Measurements from ENCODE around the gene HNRNPH3. TPM values are rescaled to one million over a fixed set of nuclear protein-coding genes. Genes with fewer than 3 reads are reported as not detected.

The HNRNPH3 gene
- total RNA-seq, 1 donor from 2014 or later, result 29.7 TPM

DNA sequence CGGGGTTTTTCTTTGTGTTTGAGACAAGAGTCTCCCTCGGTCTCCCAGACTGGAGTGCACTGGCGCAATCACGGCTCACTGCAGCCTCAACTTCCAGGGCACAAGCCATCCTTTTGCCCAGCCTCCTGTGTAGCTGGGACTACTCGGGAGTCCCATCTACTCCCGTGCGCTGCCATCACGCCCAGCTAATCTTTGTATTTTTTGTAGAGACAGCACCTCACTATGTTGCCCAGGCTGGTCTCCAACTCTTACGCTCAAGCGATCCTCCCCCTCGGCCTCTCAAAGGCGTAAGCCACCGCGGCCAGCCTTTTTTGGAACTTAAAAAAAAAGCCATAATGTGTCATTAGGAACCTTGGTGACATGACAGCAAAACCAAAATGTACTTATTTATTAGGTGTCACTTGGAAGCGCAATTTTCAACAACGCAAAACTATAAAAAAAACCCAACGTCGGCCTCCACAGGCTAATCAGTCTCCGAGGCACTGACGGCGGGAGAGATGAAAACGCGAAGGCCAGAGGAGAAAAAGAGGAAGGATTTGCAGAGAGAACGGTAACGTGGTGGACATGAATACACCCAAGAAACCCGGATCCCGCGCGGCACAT lies 911 bp upstream of the HNRNPH3 start:
- H3K9ac ChIP-seq (ENCODE audit: low read depth in 1 of 3, low read length in 3 of 3), result peak overlapping the region; percentile 97 to 99 (median 99)
- H3K27me3 ChIP-seq (ENCODE audit: control insufficient read depth in 3 of 3, insufficient read depth in 3 of 3, low read length in 3 of 3), result no peaks in the 10 kb centered on the region
- no peaks in the 10 kb centered on the region for H3K9me3 ChIP-seq (ENCODE audit: control insufficient read depth in 3 of 3, low read length in 3 of 3)
- H3K36me3 ChIP-seq (ENCODE audit: control insufficient read depth in 3 of 3, insufficient read depth in 3 of 3, low read length in 3 of 3), result no peaks in the 10 kb centered on the region
- H3K4me3 ChIP-seq (ENCODE audit: low read length in 3 of 3), result peak overlapping the region; percentile 89 to 95 (median 92)
- H3K27ac ChIP-seq (ENCODE audit: low read depth, low read length), result peak overlapping the region; percentile 98
- H3K4me1 ChIP-seq (ENCODE audit: control insufficient read depth in 3 of 3, insufficient read depth in 3 of 3, low read length in 3 of 3), result peaks cover 22 to 40% (median 30%) of the 10 kb centered on the region in 3 donors

DNA sequence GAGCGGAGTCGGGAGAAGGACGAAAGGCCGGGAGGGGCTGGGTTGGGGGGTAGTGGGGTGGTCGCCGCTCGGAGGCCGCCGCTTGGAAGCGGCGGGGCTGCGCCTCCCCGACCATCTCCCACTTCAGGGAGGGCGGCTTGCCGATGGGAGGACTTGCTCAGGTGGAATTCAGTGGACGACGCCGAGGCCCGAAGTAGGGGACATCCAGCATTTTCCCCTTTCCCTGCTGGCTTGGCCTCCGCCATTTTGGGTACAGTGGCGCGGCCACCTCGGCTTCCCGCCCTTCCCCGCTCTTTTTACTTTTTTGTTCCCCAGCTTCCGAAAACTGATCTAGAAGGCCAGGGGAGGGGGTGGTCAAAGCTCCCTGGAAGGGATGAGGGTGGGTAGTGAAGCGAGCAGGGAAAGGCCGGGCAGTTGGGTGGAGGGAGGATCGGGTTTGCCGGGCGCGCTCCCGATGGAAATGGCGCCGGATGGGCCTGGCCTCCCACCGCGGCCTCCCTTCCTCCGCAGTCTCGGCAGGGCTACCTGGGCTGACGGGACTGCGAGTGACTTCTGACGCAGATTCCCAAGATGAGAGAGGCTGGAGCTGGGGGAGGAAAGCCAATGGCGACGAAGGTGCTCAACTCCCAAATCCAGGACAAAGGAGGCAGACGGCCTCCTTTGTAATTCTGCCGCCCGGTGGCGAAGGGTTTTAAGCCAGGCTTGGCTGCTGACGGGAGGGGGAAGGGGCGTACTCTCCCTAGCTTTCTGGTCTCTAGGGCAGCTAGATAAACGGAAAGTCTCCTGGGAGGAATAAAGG lies 594 bp downstream of the HNRNPH3 start, which contains the start of gene PBLD:
Gene PBLD (minus strand): TSS at position 670 of the 799 bp plus-strand sequence. CDS start 26,084 bp downstream, outside the sequence.
- H3K9ac ChIP-seq (ENCODE audit: low read depth in 1 of 3, low read length in 3 of 3), result peak within 1 kb of the TSS; percentile 97 to 99 (median 99)
- peaks cover 26 to 52% (median 41%) of the 10 kb centered on the region in 3 donors for H3K4me1 ChIP-seq (ENCODE audit: control insufficient read depth in 3 of 3, insufficient read depth in 3 of 3, low read length in 3 of 3)
- peak within 1 kb of the TSS; percentile 89 to 95 (median 92) for H3K4me3 ChIP-seq (ENCODE audit: low read length in 3 of 3)
- no peaks in the 10 kb centered on the region for H3K9me3 ChIP-seq (ENCODE audit: control insufficient read depth in 3 of 3, low read length in 3 of 3)
- no peaks in the 10 kb centered on the region for H3K36me3 ChIP-seq (ENCODE audit: control insufficient read depth in 3 of 3, insufficient read depth in 3 of 3, low read length in 3 of 3)
- H3K27ac ChIP-seq (ENCODE audit: low read depth, low read length), result peak within 1 kb of the TSS; percentile 98
- H3K27me3 ChIP-seq (ENCODE audit: control insufficient read depth in 3 of 3, insufficient read depth in 3 of 3, low read length in 3 of 3), result no peaks in the 10 kb centered on the region

DNA sequence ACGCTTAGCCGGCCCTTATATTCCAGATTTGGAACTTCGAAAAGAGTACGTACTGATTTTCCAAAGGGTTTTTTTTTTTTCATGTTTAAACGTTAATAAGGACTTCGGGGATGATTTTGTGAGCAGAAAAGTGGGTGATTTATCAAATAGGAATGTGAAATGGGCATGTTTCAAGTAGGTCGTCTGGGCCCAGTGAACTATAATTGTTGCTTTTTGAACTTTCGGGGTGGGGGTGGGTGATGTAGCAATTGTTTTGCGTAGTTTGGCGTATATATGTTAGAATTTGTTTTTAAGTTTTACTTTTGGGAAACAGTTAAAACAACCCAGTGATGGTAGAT lies 1.2 kb downstream of the HNRNPH3 start:
- Histone ChIP-seq H3K36me3 (ENCODE audit: control insufficient read depth in 3 of 3, insufficient read depth in 3 of 3, low read length in 3 of 3) (peaks cover 0 to 2% (median 0%) of the 10 kb centered on the region in 3 donors), H3K9me3 (ENCODE audit: control insufficient read depth in 3 of 3, low read length in 3 of 3) (no peaks in the 10 kb centered on the region), H3K9ac (ENCODE audit: low read depth in 1 of 3, low read length in 3 of 3) (peak overlapping the region; percentile 97 to 99 (median 99)), H3K27ac (ENCODE audit: low read depth, low read length) (peak overlapping the region; percentile 98), H3K27me3 (ENCODE audit: control insufficient read depth in 3 of 3, insufficient read depth in 3 of 3, low read length in 3 of 3) (no peaks in the 10 kb centered on the region), H3K4me1 (ENCODE audit: control insufficient read depth in 3 of 3, insufficient read depth in 3 of 3, low read length in 3 of 3) (peaks cover 25 to 54% (median 41%) of the 10 kb centered on the region in 3 donors), H3K4me3 (ENCODE audit: low read length in 3 of 3) (peak overlapping the region; percentile 89 to 95 (median 92))

DNA sequence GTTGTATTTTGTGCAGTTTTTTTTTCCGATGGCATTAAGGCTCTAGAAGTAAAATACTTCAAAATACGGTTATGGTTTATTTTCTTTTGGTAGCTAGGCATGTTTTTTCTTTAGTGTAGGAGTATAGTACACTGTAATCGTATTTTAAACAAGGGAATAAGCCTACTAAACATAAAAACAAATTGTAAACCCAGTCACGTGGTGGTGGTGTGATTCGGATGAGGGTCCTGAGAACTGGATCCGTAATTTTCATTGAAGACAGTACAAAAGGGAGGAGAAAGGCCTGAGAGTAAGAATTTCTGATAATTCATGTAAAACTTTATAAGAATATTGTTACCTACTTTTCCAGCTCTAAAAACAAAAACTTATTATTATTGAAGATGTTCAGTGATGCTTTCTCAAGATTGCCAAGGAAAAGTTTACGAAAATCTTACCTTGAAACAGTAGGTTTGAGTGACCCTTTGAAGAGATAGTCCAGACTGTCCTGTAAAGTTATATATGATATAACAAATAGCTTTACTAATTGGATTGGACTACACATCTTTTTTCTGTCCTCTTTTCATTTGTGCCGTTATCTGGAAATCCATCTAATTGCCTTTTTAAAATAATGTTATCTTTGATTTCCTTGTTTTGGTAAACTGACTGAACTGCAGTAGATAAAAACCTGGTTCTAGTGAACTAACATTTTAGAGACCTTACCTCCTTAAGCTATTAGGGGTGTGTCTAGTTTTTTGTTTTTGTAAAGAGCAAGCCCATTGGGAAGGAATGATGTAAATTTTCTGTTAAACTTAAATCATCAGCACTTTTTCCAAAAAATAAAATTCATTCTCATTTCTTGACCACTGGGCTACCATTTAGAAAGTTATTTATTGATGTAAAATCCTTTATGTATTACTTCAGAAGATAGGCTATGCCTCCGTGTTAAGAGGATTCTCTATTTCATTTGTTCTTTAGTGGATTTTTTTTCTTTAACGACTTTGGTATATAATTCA lies 1.9 kb downstream of the HNRNPH3 start:
- peak overlapping the region; percentile 98 for H3K27ac ChIP-seq (ENCODE audit: low read depth, low read length)
- H3K4me3 ChIP-seq (ENCODE audit: low read length in 3 of 3), result peak overlapping the region; percentile 89 to 95 (median 92)
- peaks cover 24 to 48% (median 37%) of the 10 kb centered on the region in 3 donors for H3K4me1 ChIP-seq (ENCODE audit: control insufficient read depth in 3 of 3, insufficient read depth in 3 of 3, low read length in 3 of 3)
- peaks cover 3 to 7% (median 4%) of the 10 kb centered on the region in 3 donors for H3K36me3 ChIP-seq (ENCODE audit: control insufficient read depth in 3 of 3, insufficient read depth in 3 of 3, low read length in 3 of 3)
- H3K9ac ChIP-seq (ENCODE audit: low read depth in 1 of 3, low read length in 3 of 3), result peak overlapping the region; percentile 97 to 99 (median 99)
- no peaks in the 10 kb centered on the region for H3K27me3 ChIP-seq (ENCODE audit: control insufficient read depth in 3 of 3, insufficient read depth in 3 of 3, low read length in 3 of 3)
- H3K9me3 ChIP-seq (ENCODE audit: control insufficient read depth in 3 of 3, low read length in 3 of 3), result no peaks in the 10 kb centered on the region

DNA sequence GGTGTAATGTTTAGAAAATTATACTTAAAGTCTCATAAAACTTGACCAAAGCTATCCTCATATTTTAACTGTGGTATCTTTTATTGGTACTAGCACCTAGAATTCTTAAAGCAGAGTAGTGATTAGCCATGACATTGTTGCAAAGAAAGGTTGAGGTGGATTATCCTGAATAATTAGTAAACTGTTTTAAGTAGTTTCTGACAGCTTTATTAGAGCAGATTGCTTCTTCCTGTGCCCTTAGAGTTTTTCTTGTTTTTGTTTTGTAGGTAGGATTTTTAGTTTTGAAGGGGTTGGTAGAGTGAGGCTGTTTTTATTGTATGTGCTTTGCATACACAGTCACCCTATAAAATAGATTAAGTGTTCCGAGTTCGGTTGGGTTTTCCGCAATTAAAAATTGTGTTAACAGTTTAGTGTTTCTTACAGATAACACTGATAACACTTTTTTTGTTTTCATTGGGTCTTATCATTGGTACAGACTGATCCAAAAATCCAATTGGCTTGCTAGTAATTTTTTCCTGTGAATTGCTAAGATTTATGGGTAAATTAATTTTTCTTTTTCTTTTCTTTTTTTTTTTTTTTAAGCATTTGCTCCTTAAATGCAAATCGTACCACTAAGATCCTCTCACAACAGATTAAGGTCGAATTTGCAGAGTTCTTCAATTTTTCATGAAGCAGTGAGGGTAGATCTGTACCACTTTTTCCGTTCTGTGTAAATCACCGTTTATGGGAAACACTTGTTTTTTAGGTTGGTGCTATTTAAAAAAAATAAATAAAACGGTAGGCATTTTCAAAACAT lies 3.0 kb downstream of the HNRNPH3 start:
- Histone ChIP-seq H3K27ac (ENCODE audit: low read depth, low read length) (no peak overlapping the region), H3K4me3 (ENCODE audit: low read length in 3 of 3) (peak overlapping the region in 2 of 3 donors; percentile 6 to 95), H3K9me3 (ENCODE audit: control insufficient read depth in 3 of 3, low read length in 3 of 3) (no peaks in the 10 kb centered on the region), H3K27me3 (ENCODE audit: control insufficient read depth in 3 of 3, insufficient read depth in 3 of 3, low read length in 3 of 3) (no peaks in the 10 kb centered on the region), H3K36me3 (ENCODE audit: control insufficient read depth in 3 of 3, insufficient read depth in 3 of 3, low read length in 3 of 3) (peaks cover 12 to 18% (median 16%) of the 10 kb centered on the region in 3 donors), H3K9ac (ENCODE audit: low read depth in 1 of 3, low read length in 3 of 3) (peak overlapping the region in 2 of 3 donors; percentile 24 to 61), H3K4me1 (ENCODE audit: control insufficient read depth in 3 of 3, insufficient read depth in 3 of 3, low read length in 3 of 3) (peaks cover 21 to 45% (median 36%) of the 10 kb centered on the region in 3 donors)

DNA sequence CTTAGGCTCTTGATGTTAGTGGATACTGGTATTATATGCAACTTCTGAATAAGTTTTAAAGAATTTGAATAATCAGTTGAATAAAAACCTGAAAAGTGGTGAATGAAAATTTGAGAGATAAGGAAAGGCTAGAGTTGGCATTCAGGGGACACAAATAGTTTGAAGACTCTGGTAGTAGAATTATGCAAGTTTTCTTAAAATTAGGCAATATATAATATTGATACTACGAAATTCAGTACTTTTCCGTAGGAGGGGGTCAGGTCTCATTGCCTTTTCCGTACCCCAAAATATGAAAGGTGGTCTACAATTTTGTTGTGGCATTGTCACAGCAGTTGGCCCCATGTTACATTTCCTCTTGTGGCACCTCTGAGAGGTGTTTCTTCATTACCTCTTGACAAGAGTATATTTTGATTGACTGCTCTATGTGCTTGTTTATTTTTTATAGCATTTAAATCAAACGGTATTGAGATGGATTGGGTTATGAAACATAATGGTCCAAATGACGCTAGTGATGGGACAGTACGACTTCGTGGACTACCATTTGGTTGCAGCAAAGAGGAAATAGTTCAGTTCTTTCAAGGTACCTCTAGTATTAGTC lies 5.0 kb downstream of the HNRNPH3 start:
- Histone ChIP-seq H3K4me3 (ENCODE audit: low read length in 3 of 3) (no peak overlapping the region), H3K4me1 (ENCODE audit: control insufficient read depth in 3 of 3, insufficient read depth in 3 of 3, low read length in 3 of 3) (peaks cover 13 to 39% (median 24%) of the 10 kb centered on the region in 3 donors), H3K9me3 (ENCODE audit: control insufficient read depth in 3 of 3, low read length in 3 of 3) (no peaks in the 10 kb centered on the region), H3K9ac (ENCODE audit: low read depth in 1 of 3, low read length in 3 of 3) (no peak overlapping the region), H3K27me3 (ENCODE audit: control insufficient read depth in 3 of 3, insufficient read depth in 3 of 3, low read length in 3 of 3) (no peaks in the 10 kb centered on the region), H3K36me3 (ENCODE audit: control insufficient read depth in 3 of 3, insufficient read depth in 3 of 3, low read length in 3 of 3) (peaks cover 31 to 37% (median 35%) of the 10 kb centered on the region in 3 donors), H3K27ac (ENCODE audit: low read depth, low read length) (no peak overlapping the region)

DNA sequence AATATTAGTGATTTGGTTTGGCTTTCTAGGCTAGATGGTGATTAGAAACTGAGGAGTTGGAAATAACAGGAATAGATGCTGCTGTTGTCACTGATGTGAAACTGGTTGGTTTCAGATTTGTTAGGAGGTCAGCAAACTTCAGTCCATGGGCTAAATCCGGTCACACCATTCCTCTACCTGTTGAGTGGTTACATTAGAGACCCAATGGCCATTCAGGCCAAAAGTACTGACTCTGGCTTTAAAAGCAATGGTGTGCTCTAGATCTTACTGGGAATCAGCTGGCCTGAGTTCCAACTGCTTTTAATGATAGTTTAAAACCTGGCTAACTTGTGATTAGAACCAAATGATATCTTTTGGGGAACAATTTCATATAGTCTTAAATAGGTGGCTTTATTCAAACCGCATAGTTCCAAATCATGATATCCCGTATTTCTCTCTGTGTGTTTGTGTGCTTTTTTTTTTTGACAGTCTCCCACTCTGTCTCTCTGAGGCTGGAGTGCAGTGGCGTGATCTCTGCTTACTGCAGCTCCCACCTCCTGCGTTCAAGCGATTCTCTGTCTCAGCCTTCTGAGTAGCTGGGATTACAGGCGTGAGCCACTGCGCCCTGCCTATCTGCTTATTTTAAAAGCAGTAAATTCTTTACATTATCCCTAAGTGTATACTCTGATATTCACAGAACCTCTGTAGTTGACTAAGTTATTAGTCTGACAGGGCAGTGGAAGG lies 8.7 kb downstream of the HNRNPH3 start:
- H3K9ac ChIP-seq (ENCODE audit: low read depth in 1 of 3, low read length in 3 of 3), result no peak overlapping the region
- H3K27me3 ChIP-seq (ENCODE audit: control insufficient read depth in 3 of 3, insufficient read depth in 3 of 3, low read length in 3 of 3), result no peaks in the 10 kb centered on the region
- no peaks in the 10 kb centered on the region for H3K9me3 ChIP-seq (ENCODE audit: control insufficient read depth in 3 of 3, low read length in 3 of 3)
- peaks cover 8 to 20% (median 15%) of the 10 kb centered on the region in 3 donors for H3K4me1 ChIP-seq (ENCODE audit: control insufficient read depth in 3 of 3, insufficient read depth in 3 of 3, low read length in 3 of 3)
- H3K4me3 ChIP-seq (ENCODE audit: low read length in 3 of 3), result no peak overlapping the region
- peaks cover 42 to 65% (median 64%) of the 10 kb centered on the region in 3 donors for H3K36me3 ChIP-seq (ENCODE audit: control insufficient read depth in 3 of 3, insufficient read depth in 3 of 3, low read length in 3 of 3)
- H3K27ac ChIP-seq (ENCODE audit: low read depth, low read length), result no peak overlapping the region

DNA sequence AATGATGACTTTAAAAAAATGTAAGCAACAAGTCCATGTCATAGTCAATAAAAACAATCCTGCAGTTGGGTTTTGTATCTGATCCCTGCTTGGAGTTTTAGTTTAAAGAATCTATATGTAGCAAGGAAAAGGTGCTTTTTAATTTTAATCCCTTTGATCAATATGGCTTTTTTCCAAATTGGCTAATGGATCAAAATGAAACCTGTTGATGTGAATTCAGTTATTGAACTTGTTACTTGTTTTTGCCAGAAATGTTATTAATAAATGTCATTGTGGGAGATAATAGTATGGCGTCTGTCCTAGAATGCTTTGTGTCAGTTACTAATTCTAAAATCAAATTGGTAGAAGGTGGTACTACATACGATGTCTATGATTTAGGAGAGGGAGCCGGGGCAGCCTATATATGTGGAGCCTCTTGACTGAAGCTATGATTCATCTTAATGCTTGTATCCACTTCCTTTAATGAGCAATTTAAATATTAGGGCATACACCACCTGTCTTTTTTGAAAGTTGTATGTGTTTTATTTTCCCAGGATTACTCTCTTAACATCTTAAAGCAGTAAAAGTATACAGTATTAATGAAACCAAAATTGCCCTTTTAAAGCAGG lies 11.1 kb downstream of the HNRNPH3 start:
- no peak overlapping the region for H3K9ac ChIP-seq (ENCODE audit: low read depth in 1 of 3, low read length in 3 of 3)
- no peaks in the 10 kb centered on the region for H3K27me3 ChIP-seq (ENCODE audit: control insufficient read depth in 3 of 3, insufficient read depth in 3 of 3, low read length in 3 of 3)
- peaks cover 43 to 76% (median 74%) of the 10 kb centered on the region in 3 donors for H3K36me3 ChIP-seq (ENCODE audit: control insufficient read depth in 3 of 3, insufficient read depth in 3 of 3, low read length in 3 of 3)

More for the DNA sequence above, 11.1 kb downstream of the HNRNPH3 start:
- H3K4me3 ChIP-seq (ENCODE audit: low read length in 3 of 3), result no peak overlapping the region
- H3K9me3 ChIP-seq (ENCODE audit: control insufficient read depth in 3 of 3, low read length in 3 of 3), result no peaks in the 10 kb centered on the region
- H3K27ac ChIP-seq (ENCODE audit: low read depth, low read length), result no peak overlapping the region
- no peaks in the 10 kb centered on the region for H3K4me1 ChIP-seq (ENCODE audit: control insufficient read depth in 3 of 3, insufficient read depth in 3 of 3, low read length in 3 of 3)

Data from skeletal muscle tissue (tissue), 4 donors.